HepG2 (cell line): ENCODE measurements around the gene TNFSF12. TPM values are rescaled to one million over a fixed set of nuclear protein-coding genes. Genes with fewer than 3 reads are reported as not detected.

Experiments used
- ATAC-seq: fragments of 200-7000 bp; cut with Tn5 transposase; 3 replicates; pipeline ENCODE4 v1.9.1; 2020; ENCODE audit warnings: mild to moderate bottlenecking, moderate library complexity
- BruUV-seq: library from RNA; stranded (reverse); fragments of 400-500 nt; replicated peaks from 2 replicates; lab custom pipeline; 2021; lab: Mats Ljungman, UMichigan
- CTCF ChIA-PET: fragments of 300-600 bp; formaldehyde crosslinking; extraction: SDS; loops from one replicate; lab custom pipeline; 2021; ENCODE audit warnings: low total read pairs, inconsistent platforms, low intra/inter-chr PET ratio; lab: Yijun Ruan, JAX
- POLR2A ChIA-PET: fragments of 350-600 bp; sonication (Branson Sonifier 250); formaldehyde crosslinking; loops from one replicate; lab custom pipeline; 2020; ENCODE audit warnings: antibody characterized with exemption, inconsistent platforms; lab: Yijun Ruan, JAX
- DNase-seq: peaks from one replicate; pipeline ENCODE4 v3.0.0-alpha.2; 2015; ENCODE audit warnings: low spot score
- FAIRE-seq: peaks from 3 replicates; lab custom pipeline; 2011; peaks lifted over from hg19 to GRCh38; lab: Jason Lieb, UNC
- H2AFZ ChIP-seq: one replicate; pipeline ENCODE4 v1.6.1; 2011; ENCODE audit warnings: low read length, inconsistent platforms
- H3K27ac ChIP-seq: fragments of 300-600 bp; 3 replicates; pipeline ENCODE4 v1.8.0; 2011; ENCODE audit warnings: mixed run types, mild to moderate bottlenecking, mixed read lengths, low read length, inconsistent platforms; ENCODE audit not compliant: insufficient read depth; ENCODE audit errors: extremely low read length
- H3K27me3 ChIP-seq, 2 experiments: fragments of 200-600 bp in 1 of 2; 2 replicates in 1 of 2; 3 replicates in 1 of 2; pipeline versions ENCODE4 v1.6.0 to v1.8.0; 2011; ENCODE audit warnings: low read length in 2 of 2, mild to moderate bottlenecking in 2 of 2, moderate library complexity in 2 of 2, inconsistent platforms in 1 of 2; ENCODE audit not compliant: insufficient read depth in 2 of 2, control insufficient read depth in 1 of 2
- H3K36me3 ChIP-seq, 2 experiments: fragments of 200-600 bp in 1 of 2; replicated peaks in 1 of 2; 2 replicates in 1 of 2; 3 replicates in 1 of 2; pipeline versions ENCODE4 v1.5.1 to v1.8.0; 2011; ENCODE audit warnings: low read length in 2 of 2, inconsistent platforms in 1 of 2; ENCODE audit not compliant: insufficient read depth in 2 of 2, control insufficient read depth in 1 of 2
- H3K4me1 ChIP-seq: 2 replicates; pipeline ENCODE4 v1.5.1; 2012; ENCODE audit warnings: low read length, inconsistent platforms; ENCODE audit not compliant: insufficient read depth
- H3K4me2 ChIP-seq: 2 replicates; pipeline ENCODE4 v1.6.0; 2011; ENCODE audit warnings: low read depth, low read length, inconsistent platforms
- H3K4me3 ChIP-seq, 3 experiments: fragments of 200-600 bp in 1 of 3; sonication (generic), shearing (Covaris generic) in 1 of 3; replicated peaks in 1 of 3; 2 replicates each; pipeline ENCODE4 v1.5.1; 2011 to 2016; ENCODE audit warnings: low read length in 3 of 3, inconsistent platforms in 2 of 3, low read depth in 2 of 3, mild to moderate bottlenecking in 2 of 3, control low read depth in 1 of 3, mixed read lengths in 1 of 3; ENCODE audit not compliant: insufficient read depth in 1 of 3
- H3K79me2 ChIP-seq: one replicate; pipeline ENCODE4 v1.6.1; 2011; ENCODE audit warnings: low read length, inconsistent platforms; ENCODE audit not compliant: insufficient read depth
- H3K9ac ChIP-seq: 2 replicates; pipeline ENCODE4 v1.6.0; 2011; ENCODE audit warnings: mild to moderate bottlenecking, low read depth, low read length, inconsistent platforms; ENCODE audit not compliant: insufficient read depth
- H3K9me3 ChIP-seq: 2 replicates; pipeline ENCODE4 v1.5.1; 2012; ENCODE audit warnings: mild to moderate bottlenecking, low read length
- H4K20me1 ChIP-seq: 2 replicates; pipeline ENCODE4 v1.6.0; 2011; ENCODE audit warnings: inconsistent platforms, mild to moderate bottlenecking, low read length, moderate library complexity; ENCODE audit not compliant: insufficient read depth
- LCORL ChIP-seq, 2 experiments: fragments of 450-650 bp in 1 of 2; sonication (generic) in 1 of 2; formaldehyde crosslinking in 1 of 2; IDR thresholded peaks; 2 replicates each; pipeline versions ENCODE4 v1.5.0 to v1.6.1; 2017 to 2020; ENCODE audit warnings: antibody characterized with exemption in 1 of 2, missing genetic modification reagents in 1 of 2
- MTF2 ChIP-seq: sonication (generic); formaldehyde crosslinking; IDR thresholded peaks from 2 replicates; pipeline ENCODE4 v1.5.0; 2020; ENCODE audit warnings: missing genetic modification reagents, borderline replicate concordance
- POLR2A ChIP-seq, 2 experiments: IDR thresholded peaks; 2 replicates each; pipeline ENCODE4 v1.6.1; 2011; ENCODE audit warnings: low read depth in 2 of 2, low read length in 2 of 2, mild to moderate bottlenecking in 1 of 2, moderate library complexity in 1 of 2; ENCODE audit not compliant: insufficient read depth in 1 of 2
- SNAPC4 ChIP-seq: sonication (generic); formaldehyde crosslinking; IDR thresholded peaks from 2 replicates; pipeline ENCODE4 v1.4.0; 2020; ENCODE audit warnings: mild to moderate bottlenecking, missing genetic modification reagents
- ZFP36L1 ChIP-seq: sonication (generic); formaldehyde crosslinking; IDR thresholded peaks from 2 replicates; pipeline ENCODE4 v1.8.0; 2022; ENCODE audit warnings: mild to moderate bottlenecking, missing genetic modification reagents, moderate library complexity
- ZFP91 ChIP-seq: sonication (generic); formaldehyde crosslinking; IDR thresholded peaks from 2 replicates; pipeline ENCODE4 v1.9.0; 2022; ENCODE audit warnings: missing genetic modification reagents, mild to moderate bottlenecking, borderline replicate concordance
- ZNF296 ChIP-seq: sonication (generic); formaldehyde crosslinking; conservative IDR thresholded peaks from 2 replicates; pipeline ENCODE4 v1.5.0; 2020; ENCODE audit warnings: mild to moderate bottlenecking, missing genetic modification reagents
- ZNF354B ChIP-seq: sonication (generic); formaldehyde crosslinking; IDR thresholded peaks from 2 replicates; pipeline ENCODE4 v1.8.0; 2022; ENCODE audit warnings: mild to moderate bottlenecking, missing genetic modification reagents
- ZNF558 ChIP-seq: sonication (generic); formaldehyde crosslinking; IDR thresholded peaks from 2 replicates; pipeline ENCODE4 v1.9.0; 2022; ENCODE audit warnings: mild to moderate bottlenecking, missing genetic modification reagents, borderline replicate concordance
- ZNF75D ChIP-seq: sonication (generic); formaldehyde crosslinking; IDR thresholded peaks from 2 replicates; pipeline ENCODE4 v1.8.1; 2023; ENCODE audit warnings: missing genetic modification reagents, mild to moderate bottlenecking, borderline replicate concordance
- ZNF784 ChIP-seq: sonication (generic); formaldehyde crosslinking; IDR thresholded peaks from 2 replicates; pipeline ENCODE4 v1.5.1; 2020; ENCODE audit warnings: missing genetic modification reagents, mild to moderate bottlenecking, borderline replicate concordance
- WGBS: methylation state at CpG from one replicate; pipeline ENCODE4 v1.1.6; 2017; ENCODE audit warnings: low lambda C conversion rate; 5-methylcytosine and 5-hydroxymethylcytosine counted together
- in situ Hi-C: cut with HindIII; loops from 2 replicates; pipeline ENCODE4 v1.10.0; 2017; ENCODE audit warnings: low pct_unique_long_range_greater_than_20kb; ENCODE audit not compliant: extremely low pct_ligation_motif_present
- intact Hi-C: fragments of 100-400 bp; cut with micrococcal nuclease; formaldehyde crosslinking; loops from one replicate; pipeline ENCODE4 v1.10.0; 2022; ENCODE audit not compliant: unreplicated experiment
- polyA plus RNA-seq, 8 experiments: library from polyadenylated mRNA; depleted of rRNA in 3 of 8; stranded (reverse) in 7 of 8; unstranded in 1 of 8; fragments of >200 nt; fragmentation: Illumina TruSeq in 4 of 8; extraction: Trizol in 4 of 8; gene quantifications; 2 replicates each; pipeline versions ENCODE4 v1.2.1 to v1.2.3, GENCODE V29; 2011 to 2016; ENCODE audit warnings: low read depth in 4 of 8, missing spikeins in 1 of 8, mixed read lengths in 1 of 8; ENCODE audit not compliant: insufficient read depth in 1 of 8
- total RNA-seq, 5 experiments: library from RNA; depleted of rRNA; stranded (reverse); fragments of >200 nt; fragmentation: Illumina TruSeq; extraction: Trizol; gene quantifications; 2 replicates each; pipeline ENCODE4 v1.2.3, GENCODE V29; 2016; ENCODE audit warnings: low read depth in 1 of 5

The TNFSF12 gene
- total and polyA plus RNA-seq, 2 of the 13 experiments (the other 11 are each of a cell fraction or from before 2014, with no cell fraction given), result 0.93 to 7.2 TPM

GRCh38 chr17:7573324-7574080 lies 24.6 kb downstream of the TNFSF12 start (continued):
- TF ChIP-seq ZNF296 (CRISPR knock-in tag), result no peak

- Histone ChIP-seq H2AFZ (no peak overlapping the region), H3K79me2 (peaks cover 44% of the 10 kb centered on the region), H3K27me3 (no peaks in the 10 kb centered on the region; a peak in 1 of 5 replicates), H3K9ac (peak overlapping the region; percentile 99), H3K4me2 (peak overlapping the region; percentile 84), H3K4me3 (peak overlapping the region; percentile 89 to 96 (median 94)), H3K9me3 (no peaks in the 10 kb centered on the region), H4K20me1 (peaks cover 59% of the 10 kb centered on the region), H3K27ac (peak overlapping the region; percentile 93), H3K36me3 (peaks cover 14 to 72% of the 10 kb centered on the region in 2 experiments), H3K4me1 (peaks cover 67% of the 10 kb centered on the region)
- 36% methylated on average over 8 of the region's 15 CpGs for WGBS
- CTCF ChIA-PET, result no interaction called here
- intact Hi-C loops (loop anchor here (5.0 kb wide), 1 partner anchor 113 kb away; the partner anchor contains the start of genes TP53 and WRAP53), in situ Hi-C loops (loop anchor here (10.0 kb wide), 1 partner anchor 270 kb away; no protein-coding TSS in a partner anchor)
- BruUV-seq, result no TSS peak
- FAIRE-seq, result no peak
- POLR2A ChIA-PET, result interaction anchor here (0.7 to 3.3 kb wide), 14 partner anchors 10 to 263 kb away, joined by 3 to 51 read pairs (median 7); partner anchors contain the start of genes ATP1B2, FXR2, MPDU1 and POLR2A
- no peak for ATAC-seq
- DNase-seq, result no peak
- TF ChIP-seq MTF2 (no peak), SNAPC4 (0 out of 2 replicates have a peak, but pooled peaks have one; percentile 31), ZNF558 (CRISPR knock-in tag) (0 out of 2 replicates have a peak, but pooled peaks have one; percentile 5), ZFP91 (CRISPR knock-in tag) (0 out of 2 replicates have a peak, but pooled peaks have one; percentile 5), ZNF784 (CRISPR knock-in tag) (no peak), ZNF354B (no peak), LCORL (IDR thresholded peaks at IDR 0.05) (no peak), LCORL (CRISPR knock-in tag; IDR thresholded peaks at IDR 0.05) (0 out of 2 replicates have a peak, but pooled peaks have one; percentile 13), POLR2A (IDR thresholded peaks at IDR 0.05; ENCODE audit: insufficient read depth in 1 of 2, low read depth in 2 of 2, low read length in 2 of 2) (peak; percentile 29 to 41; a peak in 2 of 4 replicates), ZNF75D (no peak), ZFP36L1 (0 out of 2 replicates have a peak, but pooled peaks have one; percentile 41)
Measured at GRCh38 chr17:7574176-7574953, 25.5 kb downstream of the TNFSF12 start.
